Measurements from ENCODE around the gene PLEKHM3. TPM values are rescaled to one million over a fixed set of nuclear protein-coding genes. Genes with fewer than 3 reads are reported as not detected.
A peak's percentile ranks its signal among the peaks of the same experiment; 100 is the strongest.

Gene PLEKHM3
- total and polyA plus RNA-seq, 2 of the 13 experiments (the other 11 are each of a cell fraction or from before 2014, with no cell fraction given), result 4.5 to 4.7 TPM

- TF ChIP-seq, protein P1, sequence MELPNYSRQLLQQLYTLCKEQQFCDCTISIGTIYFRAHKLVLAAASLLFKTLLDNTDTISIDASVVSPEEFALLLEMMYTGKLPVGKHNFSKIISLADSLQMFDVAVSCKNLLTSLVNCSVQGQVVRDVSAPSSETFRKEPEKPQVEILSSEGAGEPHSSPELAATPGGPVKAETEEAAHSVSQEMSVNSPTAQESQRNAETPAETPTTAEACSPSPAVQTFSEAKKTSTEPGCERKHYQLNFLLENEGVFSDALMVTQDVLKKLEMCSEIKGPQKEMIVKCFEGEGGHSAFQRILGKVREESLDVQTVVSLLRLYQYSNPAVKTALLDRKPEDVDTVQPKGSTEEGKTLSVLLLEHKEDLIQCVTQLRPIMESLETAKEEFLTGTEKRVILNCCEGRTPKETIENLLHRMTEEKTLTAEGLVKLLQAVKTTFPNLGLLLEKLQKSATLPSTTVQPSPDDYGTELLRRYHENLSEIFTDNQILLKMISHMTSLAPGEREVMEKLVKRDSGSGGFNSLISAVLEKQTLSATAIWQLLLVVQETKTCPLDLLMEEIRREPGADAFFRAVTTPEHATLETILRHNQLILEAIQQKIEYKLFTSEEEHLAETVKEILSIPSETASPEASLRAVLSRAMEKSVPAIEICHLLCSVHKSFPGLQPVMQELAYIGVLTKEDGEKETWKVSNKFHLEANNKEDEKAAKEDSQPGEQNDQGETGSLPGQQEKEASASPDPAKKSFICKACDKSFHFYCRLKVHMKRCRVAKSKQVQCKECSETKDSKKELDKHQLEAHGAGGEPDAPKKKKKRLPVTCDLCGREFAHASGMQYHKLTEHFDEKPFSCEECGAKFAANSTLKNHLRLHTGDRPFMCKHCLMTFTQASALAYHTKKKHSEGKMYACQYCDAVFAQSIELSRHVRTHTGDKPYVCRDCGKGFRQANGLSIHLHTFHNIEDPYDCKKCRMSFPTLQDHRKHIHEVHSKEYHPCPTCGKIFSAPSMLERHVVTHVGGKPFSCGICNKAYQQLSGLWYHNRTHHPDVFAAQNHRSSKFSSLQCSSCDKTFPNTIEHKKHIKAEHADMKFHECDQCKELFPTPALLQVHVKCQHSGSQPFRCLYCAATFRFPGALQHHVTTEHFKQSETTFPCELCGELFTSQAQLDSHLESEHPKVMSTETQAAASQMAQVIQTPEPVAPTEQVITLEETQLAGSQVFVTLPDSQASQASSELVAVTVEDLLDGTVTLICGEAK (IDR thresholded peaks at IDR 0.05), result no peak
- TF ChIP-seq, protein P1 (CRISPR knock-in tag; IDR thresholded peaks at IDR 0.05), result no peak
- TF ChIP-seq HMG20B (CRISPR knock-in tag; conservative IDR thresholded peaks at IDR 0.05) (peak; percentile 94), NCOA1 (CRISPR knock-in tag; IDR thresholded peaks at IDR 0.05) (peak; percentile 81; the same call in 1 of the 2 replicates), DPF2 (CRISPR knock-in tag; IDR thresholded peaks at IDR 0.05; ENCODE audit: borderline replicate concordance, low read depth) (peak; percentile 94), STAT5B (CRISPR knock-in tag; IDR thresholded peaks at IDR 0.05) (0 out of 2 replicates have a peak, but pooled peaks have one; percentile 80), MXI1 (IDR thresholded peaks at IDR 0.05; ENCODE audit: borderline replicate concordance, low read depth, low read length) (0 out of 3 replicates have a peak, but pooled peaks have one; percentile 43), ZFP82 (CRISPR knock-in tag; IDR thresholded peaks at IDR 0.05; ENCODE audit: borderline replicate concordance) (no peak), SSRP1 (CRISPR knock-in tag; IDR thresholded peaks at IDR 0.05) (peak; percentile 86), HHEX (CRISPR knock-in tag; IDR thresholded peaks at IDR 0.05) (peak; percentile 83), FLYWCH1 (CRISPR knock-in tag; IDR thresholded peaks at IDR 0.05) (no peak), ZNF24 (IDR thresholded peaks at IDR 0.05) (no peak; the same call in 1 of the 2 replicates), ZNF3 (CRISPR knock-in tag; IDR thresholded peaks at IDR 0.05) (peak; percentile 93), KDM5A (IDR thresholded peaks at IDR 0.05; ENCODE audit: borderline replicate concordance, low read length) (peak; percentile 58; the same call in 1 of the 2 replicates)
- TF ChIP-seq, protein P2, sequence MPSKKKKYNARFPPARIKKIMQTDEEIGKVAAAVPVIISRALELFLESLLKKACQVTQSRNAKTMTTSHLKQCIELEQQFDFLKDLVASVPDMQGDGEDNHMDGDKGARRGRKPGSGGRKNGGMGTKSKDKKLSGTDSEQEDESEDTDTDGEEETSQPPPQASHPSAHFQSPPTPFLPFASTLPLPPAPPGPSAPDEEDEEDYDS (CRISPR knock-in tag; IDR thresholded peaks at IDR 0.05), result no peak; the same call in 1 of the 2 replicates
- TF ChIP-seq, protein P3, sequence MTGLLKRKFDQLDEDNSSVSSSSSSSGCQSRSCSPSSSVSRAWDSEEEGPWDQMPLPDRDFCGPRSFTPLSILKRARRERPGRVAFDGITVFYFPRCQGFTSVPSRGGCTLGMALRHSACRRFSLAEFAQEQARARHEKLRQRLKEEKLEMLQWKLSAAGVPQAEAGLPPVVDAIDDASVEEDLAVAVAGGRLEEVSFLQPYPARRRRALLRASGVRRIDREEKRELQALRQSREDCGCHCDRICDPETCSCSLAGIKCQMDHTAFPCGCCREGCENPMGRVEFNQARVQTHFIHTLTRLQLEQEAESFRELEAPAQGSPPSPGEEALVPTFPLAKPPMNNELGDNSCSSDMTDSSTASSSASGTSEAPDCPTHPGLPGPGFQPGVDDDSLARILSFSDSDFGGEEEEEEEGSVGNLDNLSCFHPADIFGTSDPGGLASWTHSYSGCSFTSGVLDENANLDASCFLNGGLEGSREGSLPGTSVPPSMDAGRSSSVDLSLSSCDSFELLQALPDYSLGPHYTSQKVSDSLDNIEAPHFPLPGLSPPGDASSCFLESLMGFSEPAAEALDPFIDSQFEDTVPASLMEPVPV (CRISPR knock-in tag; IDR thresholded peaks at IDR 0.05), result peak; percentile 97
- TF ChIP-seq, protein P4, sequence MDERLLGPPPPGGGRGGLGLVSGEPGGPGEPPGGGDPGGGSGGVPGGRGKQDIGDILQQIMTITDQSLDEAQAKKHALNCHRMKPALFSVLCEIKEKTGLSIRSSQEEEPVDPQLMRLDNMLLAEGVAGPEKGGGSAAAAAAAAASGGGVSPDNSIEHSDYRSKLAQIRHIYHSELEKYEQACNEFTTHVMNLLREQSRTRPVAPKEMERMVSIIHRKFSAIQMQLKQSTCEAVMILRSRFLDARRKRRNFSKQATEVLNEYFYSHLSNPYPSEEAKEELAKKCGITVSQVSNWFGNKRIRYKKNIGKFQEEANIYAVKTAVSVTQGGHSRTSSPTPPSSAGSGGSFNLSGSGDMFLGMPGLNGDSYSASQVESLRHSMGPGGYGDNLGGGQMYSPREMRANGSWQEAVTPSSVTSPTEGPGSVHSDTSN (CRISPR knock-in tag; IDR thresholded peaks at IDR 0.05), result peak; percentile 84
Measured at GRCh38 chr2:207869784-207870778, 155.2 kb downstream of the PLEKHM3 start (continued).

All from HepG2 (cell line).